H9 (cell line): ENCODE results near the gene TAPBPL. TPM values are rescaled to one million over a fixed set of nuclear protein-coding genes. Genes with fewer than 3 reads are reported as not detected.

Experiments
- DNase-seq: peaks from one replicate; pipeline ENCODE4 v3.0.0-alpha.2; 2017
- H2AFZ ChIP-seq: one replicate; pipeline ENCODE4 v1.6.1; 2013; ENCODE audit warnings: mild to moderate bottlenecking, low read length, control low read depth, moderate library complexity
- H2AK5ac ChIP-seq: 2 replicates; pipeline ENCODE4 v1.6.1; 2013; ENCODE audit warnings: low read length, control low read depth, mixed read lengths; ENCODE audit not compliant: insufficient read length
- H2BK120ac ChIP-seq: one replicate; pipeline ENCODE4 v1.6.1; 2013; ENCODE audit warnings: low read depth, mild to moderate bottlenecking, low read length, control low read depth, inconsistent platforms; ENCODE audit not compliant: poor library complexity, severe bottlenecking
- H2BK12ac ChIP-seq: 2 replicates; pipeline ENCODE4 v1.6.1; 2013; ENCODE audit warnings: low read length, control low read depth, mixed read lengths, low read depth; ENCODE audit not compliant: insufficient read length
- H2BK15ac ChIP-seq: 2 replicates; pipeline ENCODE4 v1.6.1; 2013; ENCODE audit warnings: low read depth, low read length, control low read depth
- H2BK20ac ChIP-seq: one replicate; pipeline ENCODE4 v1.6.1; 2013; ENCODE audit warnings: low read depth, mild to moderate bottlenecking, low read length, control low read depth, inconsistent platforms; ENCODE audit not compliant: poor library complexity, severe bottlenecking
- H2BK5ac ChIP-seq: 2 replicates; pipeline ENCODE4 v1.6.1; 2013; ENCODE audit warnings: low read length, control low read depth, mixed read lengths; ENCODE audit not compliant: insufficient read length
- H3K14ac ChIP-seq: 2 replicates; pipeline ENCODE4 v1.6.1; 2013; ENCODE audit warnings: low read length, control low read depth; ENCODE audit not compliant: insufficient read depth
- H3K18ac ChIP-seq: 2 replicates; pipeline ENCODE4 v1.6.1; 2013; ENCODE audit warnings: low read depth, mild to moderate bottlenecking, mixed read lengths, low read length, control low read depth; ENCODE audit not compliant: insufficient read length
- H3K23ac ChIP-seq: 2 replicates; pipeline ENCODE4 v1.6.1; 2013; ENCODE audit warnings: low read length, control low read depth, mixed read lengths, low read depth; ENCODE audit not compliant: insufficient read length
- H3K23me2 ChIP-seq: 2 replicates; pipeline ENCODE4 v1.6.1; 2013; ENCODE audit warnings: low read depth, mild to moderate bottlenecking, mixed read lengths, low read length, control low read depth; ENCODE audit not compliant: insufficient read length, poor library complexity, severe bottlenecking
- H3K27ac ChIP-seq: 2 replicates; pipeline ENCODE4 v1.5.1; 2013; ENCODE audit warnings: low read length, control low read depth, mixed read lengths, low read depth; ENCODE audit not compliant: insufficient read length
- H3K27me3 ChIP-seq: 2 replicates; pipeline ENCODE4 v1.6.1; 2013; ENCODE audit warnings: low read length, control low read depth, inconsistent platforms; ENCODE audit not compliant: insufficient read depth
- H3K4ac ChIP-seq: 2 replicates; pipeline ENCODE4 v1.6.1; 2013; ENCODE audit warnings: low read depth, mild to moderate bottlenecking, control low read depth, inconsistent platforms, low read length, moderate library complexity
- H3K4me1 ChIP-seq: 2 replicates; pipeline ENCODE4 v1.6.1; 2013; ENCODE audit warnings: low read length, control low read depth, inconsistent platforms; ENCODE audit not compliant: insufficient read depth
- H3K4me2 ChIP-seq: 2 replicates; pipeline ENCODE4 v1.6.1; 2013; ENCODE audit warnings: low read length, control low read depth, mixed read lengths; ENCODE audit not compliant: insufficient read length, insufficient read depth
- H3K56ac ChIP-seq: 2 replicates; pipeline ENCODE4 v1.6.1; 2013; ENCODE audit warnings: low read depth, mild to moderate bottlenecking, mixed read lengths, low read length, control low read depth; ENCODE audit not compliant: insufficient read length
- H3K79me1 ChIP-seq: 2 replicates; pipeline ENCODE4 v1.6.1; 2013; ENCODE audit warnings: low read depth, mild to moderate bottlenecking, moderate library complexity, low read length, control low read depth, inconsistent platforms; ENCODE audit not compliant: insufficient read depth, poor library complexity, severe bottlenecking
- H3K79me2 ChIP-seq: 2 replicates; pipeline ENCODE4 v1.6.1; 2013; ENCODE audit warnings: low read length, control low read depth, inconsistent platforms; ENCODE audit not compliant: insufficient read depth
- H3K9ac ChIP-seq: 2 replicates; pipeline ENCODE4 v1.6.1; 2013; ENCODE audit warnings: low read length, control low read depth, mixed read lengths; ENCODE audit not compliant: insufficient read length; ENCODE audit errors: extremely low read depth
- H3K9me3 ChIP-seq: one replicate; pipeline ENCODE4 v1.6.1; 2013; ENCODE audit warnings: low read depth, low read length, inconsistent platforms; ENCODE audit not compliant: control insufficient read depth
- H3T11ph ChIP-seq: one replicate; pipeline ENCODE4 v1.6.1; 2013; ENCODE audit warnings: mild to moderate bottlenecking, low read length, control low read depth, inconsistent platforms
- H4K20me1 ChIP-seq: one replicate; pipeline ENCODE4 v1.6.1; 2013; ENCODE audit not compliant: control insufficient read depth, insufficient read length, insufficient read depth
- H4K5ac ChIP-seq: 2 replicates; pipeline ENCODE4 v1.6.1; 2013; ENCODE audit warnings: low read depth, mild to moderate bottlenecking, mixed read lengths, low read length, control low read depth; ENCODE audit not compliant: insufficient read length
- H4K8ac ChIP-seq: replicated peaks from 2 replicates; pipeline ENCODE4 v1.6.1; 2013; ENCODE audit warnings: low read length, control low read depth, mixed read lengths, low read depth; ENCODE audit not compliant: insufficient read length
- H4K91ac ChIP-seq: 2 replicates; pipeline ENCODE4 v1.6.1; 2013; ENCODE audit warnings: low read depth, mild to moderate bottlenecking, moderate library complexity, mixed read lengths, low read length, control low read depth; ENCODE audit not compliant: insufficient read length
- H3K27ac Mint-ChIP-seq, 3 experiments: 2 replicates in 2 of 3; 3 replicates in 1 of 3; pipeline ENCODE4 v1.8.0; 2020 to 2021; ENCODE audit warnings: mixed read lengths in 3 of 3, mild to moderate bottlenecking in 1 of 3, moderate library complexity in 1 of 3
- H3K27me3 Mint-ChIP-seq: 2 replicates; pipeline ENCODE4 v1.8.0; 2021; ENCODE audit warnings: low read depth, mild to moderate bottlenecking, moderate library complexity, mixed read lengths
- H3K36me3 Mint-ChIP-seq, 3 experiments: 2 replicates in 2 of 3; 3 replicates in 1 of 3; pipeline ENCODE4 v1.8.0; 2020 to 2021; ENCODE audit warnings: low read depth in 3 of 3, mixed read lengths in 3 of 3; ENCODE audit not compliant: insufficient read depth in 1 of 3
- H3K4me1 Mint-ChIP-seq, 2 experiments: 2 replicates each; pipeline ENCODE4 v1.8.0; 2020; ENCODE audit warnings: mixed read lengths in 2 of 2
- H3K4me3 Mint-ChIP-seq, 2 experiments: 2 replicates in 1 of 2; 3 replicates in 1 of 2; pipeline ENCODE4 v1.8.0; 2020 to 2021; ENCODE audit warnings: mild to moderate bottlenecking in 2 of 2, mixed read lengths in 2 of 2, moderate library complexity in 1 of 2
- H3K9me3 Mint-ChIP-seq, 2 experiments: 2 replicates in 1 of 2; 3 replicates in 1 of 2; pipeline ENCODE4 v1.8.0; 2020; ENCODE audit warnings: mild to moderate bottlenecking in 2 of 2, mixed read lengths in 2 of 2, moderate library complexity in 1 of 2
- CTCF ChIP-seq: fragments of 200-600 bp; sonication (generic); conservative IDR thresholded peaks from 3 replicates; pipeline ENCODE4 v1.8.0; 2021; ENCODE audit warnings: antibody characterized with exemption, mild to moderate bottlenecking
- WGBS: extraction: QIAGEN DNeasy Blood & Tissue Kit; methylation state at CpG from one replicate; pipeline ENCODE4 v1.1.7; 2013; ENCODE audit warnings: missing lambda C conversion rate, low lambda C conversion rate, mixed read lengths; ENCODE audit not compliant: insufficient read length; ENCODE audit errors: extremely low coverage; 5-methylcytosine and 5-hydroxymethylcytosine counted together
- total RNA-seq: library from RNA; stranded (reverse); gene quantifications from 2 replicates; pipeline ENCODE4 v1.2.1, GENCODE V29; 2021

The TAPBPL gene
- total RNA-seq, 1 experiment from 2014 or later: 1.4 TPM

DNA sequence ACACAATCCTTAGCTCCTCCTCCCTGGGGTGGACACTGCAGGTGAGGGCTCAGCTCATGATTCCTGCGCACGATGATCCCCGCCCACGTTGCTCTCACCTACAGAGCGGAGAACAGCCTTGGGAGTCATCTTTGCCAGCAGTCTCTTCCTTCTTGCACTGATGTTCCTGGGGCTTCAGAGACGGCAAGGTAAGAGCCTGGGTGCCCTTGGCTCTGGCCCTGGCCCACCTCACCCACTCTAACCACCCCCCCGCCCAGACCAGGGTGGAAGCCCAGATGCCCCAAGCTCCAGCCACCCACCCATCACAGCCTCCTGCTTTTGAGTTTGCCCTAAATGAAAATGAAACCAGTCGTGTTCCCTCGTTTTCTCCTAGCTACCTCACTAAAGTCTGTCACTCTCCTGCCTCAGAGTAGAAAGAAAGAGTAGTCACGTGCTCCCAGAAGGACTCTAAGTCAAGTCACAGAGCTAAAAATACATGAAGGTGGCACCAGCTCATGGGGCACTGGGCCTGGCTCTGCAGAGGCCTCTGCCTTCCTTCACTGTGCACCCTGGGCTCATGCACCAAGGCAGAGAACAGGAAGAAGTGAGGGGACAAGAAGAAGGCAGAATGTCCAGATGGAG lies 9.0 kb downstream of the TAPBPL start:
- no peak overlapping the region for H3K4ac ChIP-seq
- no peak overlapping the region for H2BK12ac ChIP-seq
- no peaks in the 10 kb centered on the region for H3K9me3 Mint-ChIP-seq
- H3K36me3 Mint-ChIP-seq: peaks cover 28 to 67% (median 53%) of the 10 kb centered on the region in 3 experiments; a peak in 6 of 7 replicates
- H3K23ac ChIP-seq: no peak overlapping the region
- no peak overlapping the region for H2BK120ac ChIP-seq
- H3T11ph ChIP-seq: no peak overlapping the region
- no peak overlapping the region for H3K27ac ChIP-seq
- no peaks in the 10 kb centered on the region for H4K20me1 ChIP-seq
- no peak overlapping the region for H2BK20ac ChIP-seq
- no peaks in the 10 kb centered on the region for H3K79me2 ChIP-seq
- no peak overlapping the region for H2BK15ac ChIP-seq
- no peaks in the 10 kb centered on the region for H3K27me3 ChIP-seq
- H3K4me1 Mint-ChIP-seq: peaks cover 0 to 14% of the 10 kb centered on the region in 2 experiments
- H3K14ac ChIP-seq: no peak overlapping the region
- H3K56ac ChIP-seq: no peak overlapping the region
- H2AK5ac ChIP-seq: no peak overlapping the region
- H3K4me2 ChIP-seq: no peak overlapping the region
- H3K4me1 ChIP-seq: no peaks in the 10 kb centered on the region
- H3K9me3 ChIP-seq: no peaks in the 10 kb centered on the region
- H2BK5ac ChIP-seq: no peak overlapping the region
- H3K27ac Mint-ChIP-seq: peak overlapping the region; percentile 7 to 70 (median 21); a peak in 5 of 7 replicates
- no peak overlapping the region for H4K5ac ChIP-seq
- H4K8ac ChIP-seq: no peak overlapping the region
- no peak for DNase-seq
- no peaks in the 10 kb centered on the region for H3K79me1 ChIP-seq
- TF ChIP-seq CTCF: no peak
- H3K9ac ChIP-seq: no peak overlapping the region
- no peak overlapping the region for H3K4me3 Mint-ChIP-seq
- H3K18ac ChIP-seq: no peak overlapping the region
- H3K23me2 ChIP-seq: no peaks in the 10 kb centered on the region
- no CpG with 5 or more reads among the region's 10 CpGs for whole genome bisulfite sequencing
- H2AFZ ChIP-seq: no peak overlapping the region
- H4K91ac ChIP-seq: no peak overlapping the region
- no peaks in the 10 kb centered on the region for H3K27me3 Mint-ChIP-seq
